Esophagus (tissue), 2 donors: ENCODE results near the gene TCOF1. TPM values are rescaled to one million over a fixed set of nuclear protein-coding genes. Genes with fewer than 3 reads are reported as not detected.

ENCODE experiments used
- H3K27ac ChIP-seq, 2 donors: one replicate each; pipeline ENCODE4 v1.5.1; 2013; ENCODE audit warnings: low read depth in 2 of 2, mild to moderate bottlenecking in 2 of 2, inconsistent platforms in 1 of 2, low read length in 1 of 2, moderate library complexity in 1 of 2
- H3K27me3 ChIP-seq, 2 donors: one replicate each; pipeline ENCODE4 v1.6.1; 2013; ENCODE audit warnings: low read length in 2 of 2, control low read depth in 1 of 2, mild to moderate bottlenecking in 1 of 2; ENCODE audit not compliant: insufficient read depth in 2 of 2, control insufficient read depth in 1 of 2
- H3K36me3 ChIP-seq, 2 donors: one replicate each; pipeline ENCODE4 v1.6.1; 2013; ENCODE audit warnings: low read length in 1 of 2; ENCODE audit not compliant: control insufficient read depth in 2 of 2, insufficient read depth in 2 of 2
- H3K4me1 ChIP-seq, 2 donors: one replicate each; pipeline ENCODE4 v1.6.1; 2013; ENCODE audit warnings: low read length in 1 of 2; ENCODE audit not compliant: control insufficient read depth in 2 of 2, insufficient read depth in 2 of 2
- H3K4me3 ChIP-seq, 2 donors: one replicate each; pipeline ENCODE4 v1.5.1; 2013; ENCODE audit warnings: low read length in 2 of 2, mild to moderate bottlenecking in 2 of 2, low read depth in 1 of 2, moderate library complexity in 1 of 2
- H3K9me3 ChIP-seq, 2 donors: one replicate each; pipeline ENCODE4 v1.6.1; 2013; ENCODE audit warnings: mild to moderate bottlenecking in 2 of 2, low read depth in 1 of 2, low read length in 1 of 2, moderate library complexity in 1 of 2; ENCODE audit not compliant: control insufficient read depth in 2 of 2, insufficient read depth in 1 of 2
- WGBS, 2 donors: extraction: QIAGEN DNeasy Blood & Tissue Kit; methylation state at CpG; one replicate each; pipeline ENCODE4 v1.1.7; 2013; 5-methylcytosine and 5-hydroxymethylcytosine counted together
- polyA plus RNA-seq, 2 donors: library from polyadenylated mRNA; stranded (reverse); fragments of 200-250 nt; gene quantifications; one replicate each; pipeline ENCODE4 v1.2.3, GENCODE V29; 2013
- donor health status: healthy with polysubstance abuse.
- donor health status: Bipolar disorder and iron deficiency.

Gene TCOF1
- polyA plus RNA-seq, 2 donors: 13.0 to 13.5 TPM

- Histone ChIP-seq H3K27me3 (no peaks in the 10 kb centered on the region), H3K36me3 (no peaks in the 10 kb centered on the region), H3K27ac (no peak overlapping the region), H3K4me3 (no peak overlapping the region), H3K4me1 (peaks cover 0 to 10% of the 10 kb centered on the region in 2 donors), H3K9me3 (no peaks in the 10 kb centered on the region)
- whole genome bisulfite sequencing, 2 donors: 63 to 73% methylated on average over 8 of the region's 8 CpGs
Measured at GRCh38 chr5:150323819-150324218, 33.7 kb upstream of the TCOF1 start.

DNA sequence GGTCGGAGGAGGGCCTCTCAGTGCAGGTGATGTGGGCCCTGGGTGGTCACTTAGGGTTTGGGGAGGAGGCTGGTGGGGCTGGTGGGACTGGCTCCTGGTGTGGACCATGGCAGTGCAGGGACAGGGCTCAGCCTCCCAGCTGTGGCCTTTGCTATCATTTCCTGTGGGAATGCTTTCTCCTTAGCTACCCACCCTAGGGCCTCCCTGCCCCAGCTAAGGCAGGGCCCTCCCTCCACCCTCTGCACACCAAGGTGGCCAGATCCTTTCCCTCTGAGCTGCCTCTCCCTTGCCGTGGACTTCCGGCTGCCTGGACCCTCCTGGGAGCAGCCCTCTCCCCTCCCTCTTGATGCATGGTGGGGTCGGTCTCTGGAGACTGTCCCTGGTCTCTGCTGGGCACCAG, 32.1 kb upstream of the TCOF1 start:
- H3K4me3 ChIP-seq: no peak overlapping the region
- H3K4me1 ChIP-seq: peaks cover 0 to 3% of the 10 kb centered on the region in 2 donors
- no peaks in the 10 kb centered on the region for H3K27me3 ChIP-seq
- 81 to 84% methylated on average over 4 of the region's 4 CpGs for WGBS, 2 donors
- no peaks in the 10 kb centered on the region for H3K36me3 ChIP-seq
- H3K9me3 ChIP-seq: no peaks in the 10 kb centered on the region
- H3K27ac ChIP-seq: no peak overlapping the region

GRCh38 chr5:150326707-150327106, 30.8 kb upstream of the TCOF1 start:
- Histone ChIP-seq H3K27ac (no peak overlapping the region), H3K36me3 (no peaks in the 10 kb centered on the region), H3K27me3 (no peaks in the 10 kb centered on the region), H3K4me3 (no peak overlapping the region), H3K9me3 (no peaks in the 10 kb centered on the region), H3K4me1 (no peaks in the 10 kb centered on the region)
- WGBS, 2 donors: 45 to 48% methylated on average over 2 of the region's 2 CpGs

- H3K4me3 ChIP-seq: no peak overlapping the region
- H3K4me1 ChIP-seq: no peaks in the 10 kb centered on the region
- H3K27ac ChIP-seq: no peak overlapping the region
- no peaks in the 10 kb centered on the region for H3K9me3 ChIP-seq
- no peaks in the 10 kb centered on the region for H3K36me3 ChIP-seq
- WGBS, 2 donors: 68 to 70% methylated on average over 3 of the region's 3 CpGs
- H3K27me3 ChIP-seq: no peaks in the 10 kb centered on the region
Measured at GRCh38 chr5:150327139-150327538, 30.4 kb upstream of the TCOF1 start.

DNA sequence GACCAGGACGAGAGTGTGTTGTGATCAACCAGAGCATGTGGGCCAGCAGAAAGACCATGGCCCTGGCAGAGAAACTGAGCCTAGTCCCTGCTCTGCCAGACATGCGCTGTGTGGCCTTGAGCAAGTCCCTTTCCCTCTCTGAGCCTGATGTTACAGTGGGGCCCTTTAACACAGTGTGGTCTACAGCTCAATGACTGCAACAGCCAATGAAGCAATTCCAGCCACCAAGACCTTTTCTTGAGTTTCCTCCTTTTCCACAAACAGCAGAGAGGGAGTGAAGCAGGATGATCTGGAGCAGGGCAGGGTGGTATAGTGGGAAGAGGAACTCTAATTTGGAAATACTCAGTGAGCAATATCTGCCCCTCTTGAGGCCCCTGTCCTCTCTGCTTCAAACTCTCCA, 29.0 kb upstream of the TCOF1 start:
- no peaks in the 10 kb centered on the region for H3K9me3 ChIP-seq
- 88 to 96% methylated on average over 2 of the region's 2 CpGs for whole genome bisulfite sequencing, 2 donors
- H3K4me1 ChIP-seq: no peaks in the 10 kb centered on the region

DNA sequence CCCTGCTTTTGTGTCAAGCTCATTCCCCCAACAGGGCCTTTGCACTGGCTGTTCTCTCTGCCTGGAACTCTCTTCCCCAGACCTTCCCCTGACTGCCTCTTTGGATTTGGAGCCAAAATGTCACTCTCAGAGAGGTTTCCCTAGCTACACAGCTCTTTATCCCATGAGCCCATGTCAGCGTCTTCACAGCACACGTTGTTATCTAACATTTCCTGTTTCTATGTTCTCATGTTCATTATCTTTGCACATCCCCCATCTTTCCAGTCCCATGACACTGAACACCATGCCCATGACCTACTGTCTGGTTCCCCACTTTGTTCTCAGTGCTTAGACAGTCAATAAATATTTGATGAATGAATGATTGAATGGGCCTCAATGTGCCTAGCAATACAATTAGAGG, 28.5 kb upstream of the TCOF1 start:
- no peaks in the 10 kb centered on the region for H3K9me3 ChIP-seq
- H3K27me3 ChIP-seq: no peaks in the 10 kb centered on the region
- no peaks in the 10 kb centered on the region for H3K36me3 ChIP-seq
- 63 to 77% methylated on average over 2 of the region's 2 CpGs for WGBS, 2 donors
- H3K4me3 ChIP-seq: no peak overlapping the region
- no peaks in the 10 kb centered on the region for H3K4me1 ChIP-seq
- H3K27ac ChIP-seq: no peak overlapping the region

More for the DNA sequence above, 29.0 kb upstream of the TCOF1 start:
- H3K27me3 ChIP-seq: no peaks in the 10 kb centered on the region
- H3K4me3 ChIP-seq: no peak overlapping the region
- no peak overlapping the region for H3K27ac ChIP-seq
- H3K36me3 ChIP-seq: no peaks in the 10 kb centered on the region

DNA sequence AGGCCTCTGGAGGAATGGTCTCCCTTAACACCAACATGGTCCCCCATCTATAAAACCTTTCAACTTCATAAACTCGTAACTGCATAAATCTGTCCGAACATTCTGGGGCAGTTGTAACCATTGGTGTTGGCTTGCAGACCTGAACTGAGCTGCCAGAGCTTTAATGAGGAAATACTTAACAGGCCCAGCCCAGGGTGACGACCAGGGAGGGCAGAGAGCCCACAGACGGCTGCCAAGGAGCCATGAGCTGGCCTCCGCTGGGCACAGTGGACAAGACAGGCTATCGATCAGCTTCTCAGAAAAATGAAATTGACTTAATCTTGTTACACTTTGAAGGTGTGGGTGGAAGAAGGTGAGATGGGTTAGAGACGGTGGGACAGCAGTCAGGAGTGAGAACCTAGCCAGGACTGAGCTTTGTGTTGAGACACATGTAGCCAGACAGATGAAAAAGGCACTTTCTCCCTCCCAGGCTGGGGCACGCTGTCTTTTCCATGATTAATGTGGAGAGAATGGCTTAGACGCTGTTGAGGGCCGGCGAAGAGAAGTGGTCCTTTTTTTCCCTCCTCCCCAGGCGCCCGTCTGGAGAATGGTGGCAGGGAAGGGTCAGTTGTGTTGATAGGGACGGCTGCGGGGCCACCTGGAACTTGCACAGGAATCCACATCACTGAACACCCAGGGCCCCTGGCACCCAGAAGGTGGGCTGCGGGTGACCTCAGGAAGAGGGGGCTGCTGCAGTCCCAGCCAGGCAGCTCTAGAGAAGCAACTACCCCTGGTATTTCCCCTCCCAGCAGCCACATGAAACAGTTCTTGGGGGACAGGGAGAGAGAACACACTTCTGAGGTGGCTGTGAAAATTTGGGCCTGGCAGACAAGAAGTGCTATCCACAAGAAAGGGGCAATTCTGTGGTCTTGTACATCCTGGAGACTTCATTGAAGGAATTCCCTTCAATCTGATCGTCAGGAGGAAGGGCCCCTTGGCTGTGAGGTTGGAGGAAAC, 27.3 kb upstream of the TCOF1 start:
- 82 to 84% methylated on average over 17 of the region's 17 CpGs for WGBS, 2 donors
- Histone ChIP-seq H3K4me1 (no peaks in the 10 kb centered on the region), H3K9me3 (no peaks in the 10 kb centered on the region), H3K27ac (no peak overlapping the region), H3K27me3 (no peaks in the 10 kb centered on the region), H3K4me3 (no peak overlapping the region), H3K36me3 (no peaks in the 10 kb centered on the region)

- Histone ChIP-seq H3K9me3 (no peaks in the 10 kb centered on the region), H3K36me3 (no peaks in the 10 kb centered on the region), H3K4me1 (no peaks in the 10 kb centered on the region), H3K4me3 (no peak overlapping the region), H3K27ac (no peak overlapping the region), H3K27me3 (no peaks in the 10 kb centered on the region)
- 71 to 77% methylated on average over 5 of the region's 5 CpGs for WGBS, 2 donors
Measured at GRCh38 chr5:150333400-150333799, 24.1 kb upstream of the TCOF1 start.

DNA sequence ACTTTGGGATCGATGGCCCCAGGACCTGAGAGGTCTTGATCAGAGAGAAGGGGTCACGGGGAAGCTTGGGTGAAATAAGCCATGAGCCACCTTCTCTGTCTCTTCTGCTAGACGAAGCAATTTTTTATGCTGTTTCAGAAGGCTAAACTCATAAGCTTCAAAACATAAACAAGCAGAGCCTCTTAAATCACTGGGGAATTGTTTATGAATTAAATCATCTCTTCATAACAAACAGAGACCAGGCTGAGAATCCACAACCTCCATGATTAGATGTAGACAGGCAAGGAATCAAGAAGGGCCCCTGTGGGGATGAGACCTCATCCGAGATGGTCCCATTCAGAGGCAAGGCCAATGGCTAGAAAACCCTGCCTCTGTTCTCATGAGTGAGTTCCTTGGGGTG, 21.7 kb upstream of the TCOF1 start:
- no peak overlapping the region for H3K4me3 ChIP-seq
- 77% methylated on average over 4 of the region's 4 CpGs for WGBS, 2 donors

GRCh38 chr5:150338546-150338945, 19.0 kb upstream of the TCOF1 start:
- Histone ChIP-seq H3K9me3 (no peaks in the 10 kb centered on the region), H3K4me1 (no peaks in the 10 kb centered on the region), H3K4me3 (no peak overlapping the region), H3K27me3 (no peaks in the 10 kb centered on the region), H3K27ac (no peak overlapping the region), H3K36me3 (no peaks in the 10 kb centered on the region)
- 91 to 93% methylated on average over 11 of the region's 11 CpGs for WGBS, 2 donors

More for the DNA sequence above, 21.7 kb upstream of the TCOF1 start:
- Histone ChIP-seq H3K36me3 (no peaks in the 10 kb centered on the region), H3K27me3 (no peaks in the 10 kb centered on the region), H3K27ac (no peak overlapping the region), H3K4me1 (no peaks in the 10 kb centered on the region), H3K9me3 (no peaks in the 10 kb centered on the region)
